Hippocampal formation (tissue), 2 donors: ENCODE measurements around the gene LAIR2.
"Not testable (repeated sequence)": the region's sequence is repeated elsewhere in the genome, so short reads cannot be mapped to it uniquely, and the experiment has no call there.

ENCODE experiments used
- DNase-seq, 2 donors: peaks; one replicate each; lab custom pipeline; 2025; lab: John Stamatoyannopoulos, UW

LAIR2 gene

GRCh38 chr19:54464630-54465425, 37.8 kb upstream of the LAIR2 start:
- peak; percentile 63 to 80 for DNase-seq

- no peak for DNase-seq
Observed at GRCh38 chr19:54465426-54466109, 37.1 kb upstream of the LAIR2 start.

DNA sequence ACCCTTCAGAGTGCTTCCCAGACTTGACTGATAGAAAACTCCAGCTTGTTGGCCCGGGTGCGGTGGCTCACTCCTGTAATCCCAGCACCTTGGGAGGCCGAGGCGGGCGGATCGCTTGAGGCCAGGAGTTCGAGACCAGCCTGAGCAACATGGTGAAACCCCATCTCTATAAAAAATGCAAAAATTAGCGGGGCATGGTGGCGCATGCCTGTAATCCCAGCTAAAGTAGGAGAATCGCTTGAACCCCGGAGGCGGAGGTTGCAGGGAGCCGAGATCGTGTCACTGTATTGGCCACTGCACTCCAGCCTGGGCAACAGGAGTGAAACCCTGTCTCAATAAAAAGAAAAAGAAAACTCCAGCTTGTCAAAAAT, 36.5 kb upstream of the LAIR2 start:
- not testable (repeated sequence) for DNase-seq

- no peak for DNase-seq
Observed at GRCh38 chr19:54469496-54469934, 33.1 kb upstream of the LAIR2 start.

DNA sequence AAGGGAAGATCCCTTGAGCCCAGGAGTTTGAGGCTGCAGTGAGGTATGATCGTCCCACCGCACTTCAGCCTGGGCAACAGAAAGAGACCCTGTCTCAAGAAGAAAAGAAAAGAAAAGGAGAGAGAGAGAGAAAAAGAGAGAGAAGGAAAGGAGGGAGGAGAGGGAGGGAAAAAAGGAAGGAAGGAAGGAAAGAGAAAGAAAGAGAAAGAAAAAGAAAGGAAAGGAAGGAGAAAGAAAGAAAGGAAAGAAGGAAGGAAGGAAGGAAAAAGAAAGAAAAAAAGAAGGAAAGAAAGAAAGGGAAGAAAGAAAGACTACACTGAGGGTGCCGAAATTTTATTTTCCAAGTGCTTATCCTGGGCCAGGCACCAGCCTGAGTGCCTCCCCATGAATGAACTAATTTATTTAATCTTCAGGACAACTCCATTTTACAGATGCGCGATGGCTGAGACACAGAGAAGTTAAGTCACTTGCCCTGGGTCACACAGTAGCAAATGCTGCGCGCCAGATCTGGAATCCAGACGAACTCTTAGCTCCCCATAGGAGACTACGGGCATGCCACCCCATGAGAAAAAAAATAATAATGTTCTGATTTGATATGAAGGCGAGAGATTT, 32.2 kb upstream of the LAIR2 start:
- no peak for DNase-seq

DNA sequence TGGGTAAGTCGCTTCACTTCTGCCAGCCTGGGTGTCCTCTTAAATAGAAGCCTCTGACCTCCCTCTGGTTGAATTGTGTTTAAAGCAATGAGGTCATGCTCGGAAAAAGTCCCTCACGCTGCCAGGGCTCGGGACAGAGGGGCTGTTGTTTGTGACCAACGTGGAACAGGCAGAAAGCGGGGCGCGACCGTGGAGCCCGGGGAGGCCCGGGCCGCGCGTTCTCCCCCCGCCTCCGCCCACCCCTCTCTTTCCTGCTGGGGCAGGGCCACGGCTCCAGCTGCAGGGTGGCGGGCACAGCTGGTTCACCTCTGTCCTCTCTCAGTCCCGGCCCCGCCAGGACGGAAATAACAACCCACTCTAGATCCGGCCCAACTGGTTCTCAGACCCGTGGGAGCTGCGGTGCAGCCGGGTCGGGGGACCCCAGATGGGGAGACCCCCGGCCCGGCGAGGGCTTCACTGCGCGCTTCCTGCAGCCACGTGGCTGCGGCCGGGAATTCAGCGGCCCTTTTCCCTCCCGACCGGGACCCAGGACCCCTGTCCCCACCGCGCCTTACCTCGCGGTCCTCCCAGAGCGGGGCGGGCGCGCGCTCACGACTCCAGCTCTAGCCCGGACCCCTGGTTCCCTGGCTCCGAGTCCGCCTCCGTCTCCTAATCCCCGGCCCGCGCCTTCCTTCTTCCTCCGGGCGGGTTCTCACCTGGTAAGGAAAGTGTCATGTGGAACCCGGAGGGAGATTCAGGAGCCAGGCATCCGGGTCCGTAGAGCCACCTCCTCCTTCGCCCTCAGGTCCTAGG, 31.4 kb upstream of the LAIR2 start:
- DNase-seq: peak; percentile 5 to 52

DNA sequence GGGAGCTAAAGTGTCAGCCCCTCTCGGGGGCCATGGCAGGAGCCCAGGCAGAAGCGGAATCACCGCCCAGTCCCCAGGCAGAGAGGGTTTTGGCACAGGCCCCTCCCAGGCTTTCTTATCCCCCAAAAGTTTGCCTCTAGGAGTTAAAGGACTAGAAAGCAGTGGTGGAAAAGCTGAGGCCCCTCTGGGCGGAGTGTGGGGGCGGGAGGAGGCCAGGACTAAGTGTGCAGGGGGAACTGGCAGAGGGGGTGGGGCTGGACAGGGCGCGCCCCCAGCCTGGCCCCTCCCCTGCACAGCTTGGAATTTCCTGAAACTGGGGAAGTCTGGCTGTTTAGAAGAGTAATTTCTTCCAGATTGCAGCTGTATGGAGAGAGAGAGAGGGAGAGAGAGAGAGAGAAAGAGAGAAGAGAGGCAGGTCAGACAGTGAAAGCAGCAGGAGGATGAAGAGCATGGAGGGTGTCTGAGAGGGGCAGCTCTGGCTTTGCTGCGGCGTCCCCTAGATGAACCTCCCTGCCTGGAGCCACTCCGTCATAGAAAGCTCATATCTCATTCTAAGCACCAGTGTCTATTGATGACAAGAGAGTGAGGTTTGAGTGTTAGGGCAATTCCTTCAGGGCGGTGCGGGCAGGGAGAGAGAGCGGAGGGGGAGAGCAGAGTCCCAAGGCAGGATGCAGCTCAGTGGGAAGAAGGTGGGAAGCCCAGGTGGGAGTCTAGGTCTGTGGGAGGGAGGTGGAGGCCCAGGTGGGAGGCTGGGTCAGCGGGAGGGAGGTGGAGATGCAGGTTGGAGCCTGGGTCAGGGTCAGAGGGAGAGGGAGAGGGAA, 29.4 kb upstream of the LAIR2 start, which contains the start of gene CDC42EP5:
Gene CDC42EP5, minus strand, starts transcription at position 226 of the 821 bp plus-strand sequence. CDS start 7,749 bp downstream, outside the sequence.
- no peak for DNase-seq

DNA sequence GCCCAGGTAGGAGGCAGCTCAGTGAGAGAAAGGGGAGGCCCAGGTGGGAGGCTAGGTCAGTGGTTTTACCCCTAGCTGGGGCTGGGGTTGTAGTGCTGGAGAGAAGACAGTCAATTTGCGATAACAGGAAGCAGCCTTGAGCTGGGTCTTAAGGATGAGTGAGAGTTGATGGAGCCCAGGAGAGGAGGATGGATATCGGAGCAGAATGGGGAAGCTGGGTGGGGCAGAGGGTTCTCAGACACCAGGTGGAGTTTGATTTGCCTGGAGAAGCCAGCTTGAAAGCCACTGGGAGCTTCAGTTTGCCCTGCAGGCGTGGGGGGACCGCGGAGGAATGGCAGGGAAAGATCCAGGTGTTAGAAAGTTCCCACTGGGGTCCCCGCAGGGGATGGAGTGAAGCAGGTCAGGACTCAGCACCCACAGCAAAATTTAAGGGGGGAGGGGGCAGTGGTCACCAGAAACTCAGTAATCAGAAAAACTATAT, 28.7 kb upstream of the LAIR2 start:
- no peak for DNase-seq

DNA sequence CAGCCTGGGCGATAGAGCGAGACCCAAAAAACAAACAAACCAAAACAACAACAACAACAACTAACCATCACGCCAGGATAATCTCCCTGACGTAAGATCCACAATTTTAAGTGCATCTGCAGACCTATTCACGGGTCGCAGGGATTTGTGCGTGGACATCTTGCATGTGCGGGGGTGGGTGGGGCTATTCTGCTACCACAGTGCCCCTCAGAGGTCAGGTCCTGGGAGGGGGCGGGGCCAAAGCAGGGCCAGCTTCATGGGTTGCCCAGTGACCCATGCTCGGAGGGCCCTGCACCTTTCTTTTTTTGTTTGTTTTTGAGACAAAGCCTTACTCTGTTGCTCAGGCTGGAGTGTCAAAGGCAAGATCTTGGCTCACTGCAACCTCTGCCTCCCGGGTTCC, 26.9 kb upstream of the LAIR2 start:
- no peak for DNase-seq

DNA sequence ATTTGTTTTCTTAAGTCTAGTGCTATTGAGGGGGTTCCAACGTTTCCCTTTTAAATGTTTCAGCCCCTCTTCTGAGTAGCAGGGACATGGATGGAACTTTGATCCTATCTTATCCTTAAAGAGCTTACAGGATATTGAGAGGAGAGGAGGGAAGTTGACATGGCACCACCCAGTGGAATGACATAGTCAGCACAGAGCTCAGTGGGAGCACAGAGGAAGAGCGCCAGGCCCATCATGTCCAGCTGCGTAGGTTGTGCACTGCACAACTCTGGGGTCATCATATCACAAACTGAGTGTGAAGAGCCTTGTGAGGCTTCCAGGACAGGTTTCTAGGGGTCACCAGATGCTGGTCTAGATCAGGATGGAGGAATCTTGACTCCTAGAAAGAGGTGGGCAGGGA, 25.0 kb upstream of the LAIR2 start:
- no peak for DNase-seq

GRCh38 chr19:54478677-54479266, 23.9 kb upstream of the LAIR2 start:
- peak in 1 of 2 donors; percentile 13 for DNase-seq

DNA sequence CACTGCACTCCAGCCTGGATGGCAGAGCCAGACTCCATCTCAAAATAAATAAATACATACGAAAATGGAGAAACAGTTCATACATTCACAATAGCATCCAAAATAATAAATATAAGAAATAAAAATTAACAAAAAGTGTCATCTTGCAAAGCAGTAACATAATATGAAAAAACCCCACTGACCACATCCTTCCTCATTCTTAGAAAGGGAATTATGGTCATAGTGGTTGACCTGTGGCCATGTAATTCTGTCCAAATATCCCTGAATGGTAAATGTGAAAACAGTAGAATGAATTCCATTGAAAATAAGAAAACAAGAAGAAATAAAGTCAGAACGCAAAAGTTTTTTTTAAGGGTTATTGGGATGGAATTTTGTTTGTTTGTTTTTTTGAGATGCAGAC, 22.6 kb upstream of the LAIR2 start:
- DNase-seq: no peak

DNA sequence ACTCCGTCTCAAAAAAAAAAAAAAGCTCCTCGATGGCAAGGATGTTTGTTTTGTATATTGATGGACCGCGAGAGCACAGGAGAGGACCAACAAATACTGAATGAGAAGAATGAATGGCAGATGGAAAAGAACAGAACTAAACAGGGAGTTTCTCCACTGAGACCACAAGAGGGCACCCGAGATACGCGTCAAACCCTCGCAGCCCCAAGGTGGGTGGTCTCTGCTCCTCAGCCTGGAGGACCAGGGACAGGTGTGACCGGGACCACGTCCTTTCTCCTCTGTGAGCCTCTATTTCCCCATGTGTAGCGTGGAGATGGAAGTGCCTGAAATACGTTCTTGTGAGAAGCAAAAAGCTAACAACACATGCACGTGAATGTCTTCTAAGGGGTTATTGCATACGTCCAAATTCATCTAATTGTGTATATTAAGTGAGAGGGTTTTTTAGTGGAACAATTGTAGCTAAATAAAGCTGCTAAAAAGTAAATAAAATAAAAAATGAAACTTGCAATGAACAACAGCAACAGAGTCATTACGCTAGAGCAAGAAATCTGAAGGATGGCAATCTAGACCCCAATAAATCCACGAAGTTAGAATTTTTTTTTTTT, 21.2 kb upstream of the LAIR2 start:
- DNase-seq: peak; percentile 7 to 10

DNA sequence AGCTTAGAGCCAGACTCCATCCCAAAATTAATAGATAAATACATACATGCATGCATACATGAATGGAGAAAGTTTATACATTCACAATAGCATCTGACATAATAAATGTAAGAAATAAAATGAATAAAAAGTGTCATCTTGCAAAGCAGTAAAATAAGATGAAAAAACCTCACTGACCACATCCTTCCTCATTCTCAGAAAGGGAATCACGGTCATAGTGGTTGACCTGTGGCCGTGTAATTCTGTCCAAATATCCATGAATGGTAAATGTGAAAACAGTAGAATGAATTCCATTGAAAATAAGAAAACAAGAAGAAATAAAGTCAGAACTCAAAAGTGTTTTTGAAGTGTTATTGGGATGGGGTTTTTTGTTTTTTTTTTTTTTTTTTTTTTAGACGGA, 19.7 kb upstream of the LAIR2 start:
- no peak for DNase-seq

DNA sequence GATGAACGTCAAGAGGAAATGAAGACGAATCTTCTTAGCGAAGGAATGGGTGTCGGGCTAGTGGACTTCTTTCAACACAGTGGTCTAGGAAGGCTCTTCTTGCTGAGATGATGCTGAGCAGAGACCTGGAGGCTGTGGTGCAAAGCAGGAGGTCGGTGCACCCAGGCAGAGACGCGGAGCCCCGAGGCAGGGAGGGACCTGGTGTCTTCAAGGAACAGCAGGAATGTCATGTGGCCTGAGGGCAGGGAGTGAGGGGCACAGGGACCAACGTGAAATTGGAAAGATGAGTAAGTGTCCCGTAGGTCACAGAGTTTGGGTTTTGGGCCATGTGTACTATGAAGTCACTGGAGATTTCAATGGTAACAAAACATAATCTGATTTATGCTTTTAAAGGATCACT, 18.2 kb upstream of the LAIR2 start:
- DNase-seq: no peak

DNA sequence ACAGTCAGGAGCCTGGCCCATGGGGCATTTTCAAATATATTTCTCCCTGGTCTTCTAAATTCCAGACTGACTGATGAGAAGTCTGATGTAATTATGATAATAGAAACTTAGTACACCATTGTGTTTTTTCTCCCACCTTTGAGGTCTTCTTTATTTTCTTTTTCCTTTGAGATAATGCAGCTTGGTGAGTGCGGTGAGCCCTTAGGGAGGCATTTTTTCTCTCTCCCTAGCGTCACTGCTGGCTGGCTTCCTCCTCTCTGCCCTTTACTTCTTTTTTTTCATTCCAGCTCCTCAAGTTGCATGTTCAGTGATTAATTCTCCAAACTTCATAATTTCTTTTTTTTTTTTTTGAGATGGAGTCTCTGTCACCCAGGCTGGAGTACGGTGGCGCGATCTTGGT, 16.8 kb upstream of the LAIR2 start:
- DNase-seq: no peak

DNA sequence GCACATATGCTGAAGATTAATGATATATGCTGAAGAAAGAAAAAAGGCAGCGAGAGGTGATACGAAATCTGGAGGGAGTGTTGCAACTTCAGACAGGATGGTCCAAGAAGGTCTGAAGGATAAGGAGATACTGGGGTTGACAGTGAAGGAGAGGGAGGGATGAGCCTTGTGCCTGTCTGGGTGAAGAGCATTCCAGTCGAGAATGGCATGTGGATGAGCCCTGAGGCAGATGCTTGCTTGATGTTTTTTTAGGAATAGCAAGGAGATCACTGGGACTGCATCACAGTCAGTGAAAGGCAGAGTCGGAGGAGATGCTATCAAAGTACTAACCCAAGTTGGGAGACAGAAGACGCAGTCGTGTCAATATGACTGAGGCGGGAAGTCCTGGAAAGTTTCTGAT, 13.3 kb upstream of the LAIR2 start:
- DNase-seq: no peak

DNA sequence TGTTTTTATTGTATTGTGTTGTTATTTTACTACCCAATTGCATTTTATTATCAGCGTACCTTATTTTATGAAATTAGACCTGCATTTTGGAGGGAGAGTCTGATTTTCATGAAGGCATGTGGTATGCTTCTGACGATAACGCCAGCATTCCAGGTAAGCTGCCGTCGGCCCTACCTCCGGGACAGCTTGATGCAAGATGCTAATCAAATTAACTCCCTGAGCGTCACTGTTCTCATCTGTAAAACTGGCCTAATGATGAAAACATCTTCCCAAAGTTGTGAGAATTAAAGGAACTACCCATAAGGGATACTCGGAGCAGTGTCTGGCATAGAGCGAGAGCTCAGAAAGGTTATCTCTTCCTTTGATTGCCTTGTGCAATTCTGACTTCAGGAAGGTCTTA, 12.9 kb upstream of the LAIR2 start:
- no peak for DNase-seq

GRCh38 chr19:54492568-54492967, 10.1 kb upstream of the LAIR2 start:
- no peak for DNase-seq

GRCh38 chr19:54493056-54493455, 9.6 kb upstream of the LAIR2 start:
- DNase-seq: not testable (repeated sequence)
